HG03103 (cell line): ENCODE results near the gene ILRUN.
A peak's percentile ranks its signal among the peaks of the same experiment; 100 is the strongest.
"Not testable (repeated sequence)": the region's sequence is repeated elsewhere in the genome, so short reads cannot be mapped to it uniquely, and the experiment has no call there.

Experiments
- ATAC-seq: cut with Tn5 transposase; IDR thresholded peaks from one replicate; pipeline ENCODE4 v1.9.1; 2021; ENCODE audit warnings: low read depth; ENCODE audit not compliant: unreplicated experiment

ILRUN gene

DNA sequence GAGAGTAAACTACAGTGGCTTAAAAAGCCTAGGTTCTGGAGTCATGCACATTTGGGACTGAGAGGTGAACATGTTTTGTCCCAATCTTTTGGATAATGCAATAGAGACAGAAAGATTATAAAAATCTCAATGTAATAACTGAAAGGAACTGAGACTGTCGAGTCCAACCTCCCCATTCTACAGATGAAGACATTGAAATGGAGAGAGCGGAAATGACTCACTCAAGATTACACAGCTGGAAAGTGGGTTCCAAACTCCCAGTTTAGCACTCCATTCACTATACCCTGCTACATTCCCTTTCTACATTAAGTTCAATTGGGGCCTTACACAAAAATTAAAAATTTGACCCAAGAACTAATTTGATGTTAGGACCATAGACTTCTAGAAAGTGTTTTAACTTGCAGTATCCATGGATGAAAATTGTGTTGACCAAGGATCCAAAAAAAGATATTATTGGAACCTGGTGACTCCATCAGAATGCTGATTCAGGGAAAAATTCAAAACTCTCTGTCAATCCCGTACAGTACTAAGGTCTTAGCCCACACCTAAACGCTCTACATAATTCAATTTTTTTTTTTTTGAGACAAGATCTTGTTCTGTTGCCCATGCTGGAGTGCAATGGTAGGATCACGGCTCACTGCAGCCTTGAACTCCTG, 1.5 kb upstream of the ILRUN start:
- ATAC-seq: no peak

DNA sequence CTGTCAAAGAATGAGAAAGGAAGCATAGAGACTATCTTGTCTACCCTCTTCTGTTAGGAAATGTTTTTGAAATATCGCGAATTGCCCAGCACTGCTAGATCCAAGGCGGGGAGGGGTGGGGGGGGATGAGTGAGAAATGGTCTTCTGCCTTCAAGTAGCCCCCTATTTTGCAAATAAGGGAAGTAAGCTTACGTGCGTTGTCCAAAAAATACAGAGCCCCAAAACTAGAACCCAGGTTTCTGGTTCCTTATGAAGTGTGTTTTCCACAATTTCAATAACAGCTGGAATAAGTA, 923 bp upstream of the ILRUN start:
- ATAC-seq: no peak

GRCh38 chr6:34696189-34696738, 303 bp downstream of the ILRUN start:
- ATAC-seq: peak; percentile 14

DNA sequence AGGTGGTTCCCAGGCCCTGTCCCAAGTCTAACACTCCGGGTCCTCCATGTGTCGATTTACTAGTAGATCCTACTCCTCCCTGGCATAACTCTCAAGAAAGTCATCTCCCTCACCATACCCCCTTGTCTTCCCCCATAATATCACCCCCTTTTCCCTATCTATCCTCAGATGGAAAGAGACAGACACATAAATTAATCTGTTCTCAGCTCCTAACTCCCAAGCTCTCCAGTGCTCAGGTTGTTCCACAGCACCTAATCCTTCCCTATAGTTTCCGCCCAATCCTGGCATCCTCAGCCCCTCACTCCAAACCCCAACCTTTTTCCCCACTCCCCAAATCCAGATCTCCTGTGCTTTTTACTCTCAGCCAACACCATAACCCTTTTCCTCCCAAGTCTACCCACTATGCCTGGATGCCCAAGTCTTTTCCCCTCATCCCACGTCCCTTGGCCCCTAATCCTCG, 808 bp downstream of the ILRUN start:
- ATAC-seq: no peak

DNA sequence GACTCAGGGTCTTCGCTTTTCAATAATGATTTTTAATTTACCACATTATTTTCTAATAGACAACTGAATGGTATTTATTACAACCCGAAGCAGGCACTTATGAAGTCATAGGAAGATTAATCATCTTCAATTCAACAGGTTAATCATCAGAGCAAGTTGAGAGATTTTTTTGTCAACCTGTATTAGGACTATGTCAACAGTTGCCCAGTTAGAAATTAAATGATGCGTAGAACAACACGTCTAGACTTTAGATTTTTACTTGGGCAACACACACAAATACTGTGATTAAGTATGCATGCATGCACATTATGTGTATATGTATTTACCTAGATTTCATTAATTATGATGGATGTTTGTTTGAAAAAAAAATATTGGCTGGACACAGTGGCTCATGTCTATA, 4.3 kb downstream of the ILRUN start:
- no peak for ATAC-seq

GRCh38 chr6:34689742-34690141, 6.8 kb downstream of the ILRUN start:
- ATAC-seq: no peak

DNA sequence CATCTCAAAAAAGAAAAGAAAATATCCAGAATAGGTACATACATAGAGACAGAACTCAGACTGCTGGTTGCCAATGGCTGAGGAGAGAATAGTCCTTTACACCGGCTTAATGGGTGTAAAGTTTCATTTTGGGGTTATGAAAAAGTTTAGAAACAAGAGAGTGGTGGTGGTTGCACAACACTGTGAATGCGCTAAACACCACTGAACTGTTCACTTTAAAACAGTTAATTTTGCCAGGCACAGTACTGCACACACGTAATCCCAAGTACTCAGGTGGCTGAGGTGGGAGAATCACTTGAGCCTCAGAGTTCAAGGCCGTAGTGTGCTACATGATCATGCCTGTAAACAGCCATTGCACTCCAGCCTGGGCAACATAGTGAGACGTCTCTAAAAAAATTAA, 7.6 kb downstream of the ILRUN start:
- ATAC-seq: no peak

GRCh38 chr6:34684919-34685318, 11.6 kb downstream of the ILRUN start:
- no peak for ATAC-seq

GRCh38 chr6:34684364-34684763, 12.2 kb downstream of the ILRUN start:
- ATAC-seq: no peak

DNA sequence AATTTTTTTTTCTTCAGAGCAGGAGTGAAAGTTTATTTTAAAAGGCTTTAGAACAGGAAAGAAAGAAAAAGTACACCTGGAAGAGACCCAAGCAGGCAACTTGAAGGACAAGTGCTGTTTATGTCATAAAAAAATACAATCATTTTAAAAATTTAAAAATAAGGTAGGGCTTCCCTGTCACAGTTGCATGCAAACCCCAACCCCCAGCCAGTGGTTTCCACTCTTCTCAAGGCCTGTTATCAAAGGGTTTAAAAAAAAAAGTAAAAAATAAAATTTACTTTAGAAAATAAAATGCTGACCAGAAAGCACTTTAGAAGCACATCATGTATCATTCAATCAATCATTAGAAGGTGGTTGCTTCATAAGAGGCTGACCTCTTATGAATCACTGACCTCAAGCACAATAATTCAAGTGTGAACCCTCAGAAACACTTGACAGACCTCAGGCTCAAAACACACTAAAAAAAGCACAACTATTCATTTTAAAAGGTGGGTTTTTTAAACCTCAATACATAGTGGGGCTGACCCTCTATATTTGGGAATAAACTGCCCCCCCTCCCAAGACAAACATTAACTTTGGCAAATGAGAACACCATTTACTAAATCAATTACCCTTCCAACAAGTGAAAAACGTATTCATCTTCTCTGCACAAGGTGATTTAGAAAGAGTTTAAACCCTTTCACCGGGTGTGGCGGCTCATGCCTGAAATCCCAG, 15.6 kb downstream of the ILRUN start:
- ATAC-seq: no peak

DNA sequence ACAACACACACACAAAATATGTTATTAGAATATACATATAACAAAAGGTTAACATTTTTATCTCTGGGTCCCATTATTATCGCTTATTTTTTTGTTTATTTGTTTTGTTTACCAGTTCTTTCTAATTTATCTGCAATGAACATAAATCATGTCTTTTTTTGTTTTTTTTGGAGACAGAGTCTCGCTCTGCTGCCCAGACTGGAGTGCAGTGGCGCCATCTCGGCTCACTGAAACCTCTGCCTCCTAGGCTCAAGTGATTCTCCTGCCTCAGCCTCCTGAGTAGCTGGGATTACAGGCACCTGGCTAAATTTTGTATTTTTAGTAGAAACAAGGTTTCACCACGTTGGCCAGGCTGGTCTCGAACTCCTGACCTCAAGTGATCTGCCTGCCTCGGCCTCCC, 16.3 kb downstream of the ILRUN start:
- ATAC-seq: not testable (repeated sequence)

- ATAC-seq: no peak
Measured at GRCh38 chr6:34679552-34680253, 16.9 kb downstream of the ILRUN start.

GRCh38 chr6:34676140-34676539, 20.4 kb downstream of the ILRUN start:
- no peak for ATAC-seq

DNA sequence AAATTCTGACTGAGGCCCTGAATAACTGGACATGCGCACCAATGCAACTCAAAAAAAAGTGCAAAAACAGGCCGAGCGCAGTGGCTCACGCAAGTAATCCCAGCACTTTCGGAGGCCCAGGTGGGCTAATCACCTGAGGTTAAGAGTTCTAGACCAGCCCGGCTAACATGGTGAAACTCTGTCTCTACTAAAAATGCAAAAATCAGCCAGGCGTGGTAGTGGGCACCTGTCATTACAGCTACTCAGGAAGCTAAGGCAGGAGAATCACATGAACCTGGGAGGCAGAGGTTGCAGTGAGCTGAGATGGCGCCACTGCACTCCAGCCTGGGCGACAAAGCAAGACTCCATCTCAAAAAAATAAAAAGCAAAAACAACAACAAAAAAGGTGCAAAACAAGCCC, 21.6 kb downstream of the ILRUN start:
- not testable (repeated sequence) for ATAC-seq

DNA sequence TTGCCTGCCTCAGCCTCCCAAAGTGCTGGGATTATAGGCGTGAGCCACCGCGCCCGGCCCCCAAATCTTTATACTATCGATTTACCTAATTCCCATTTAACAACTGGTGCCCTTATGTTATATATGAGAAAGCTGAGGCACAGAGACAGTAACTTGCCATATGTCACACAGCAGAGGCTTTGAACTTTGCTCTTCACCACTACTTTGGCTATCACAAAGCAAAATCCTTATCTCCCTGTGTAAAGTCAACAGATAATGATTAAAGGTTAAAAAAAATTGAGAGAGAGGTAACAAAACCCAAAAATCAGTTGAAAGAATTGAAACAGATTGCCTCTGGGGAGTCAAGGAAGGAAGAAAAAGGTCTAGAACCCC, 22.3 kb downstream of the ILRUN start:
- ATAC-seq: no peak

DNA sequence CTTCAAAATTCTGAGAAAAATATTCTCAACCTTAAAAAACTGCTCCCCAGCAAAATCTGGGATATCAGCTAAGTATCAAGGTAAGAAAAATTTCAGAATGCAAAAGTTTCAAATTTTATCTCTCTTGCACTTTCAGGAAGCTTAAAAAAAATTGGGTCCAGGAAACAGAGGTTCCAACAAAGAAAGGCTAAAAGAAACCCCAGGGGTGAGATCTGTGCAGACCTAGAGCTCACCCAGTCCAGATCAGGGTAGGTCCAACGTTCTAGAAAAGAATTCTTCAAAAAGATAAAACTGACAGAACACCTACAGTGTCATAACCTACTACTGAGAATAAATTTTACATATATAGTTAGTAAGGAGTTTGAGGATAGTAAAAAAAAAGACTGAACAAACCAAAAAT, 23.5 kb downstream of the ILRUN start:
- no peak for ATAC-seq

DNA sequence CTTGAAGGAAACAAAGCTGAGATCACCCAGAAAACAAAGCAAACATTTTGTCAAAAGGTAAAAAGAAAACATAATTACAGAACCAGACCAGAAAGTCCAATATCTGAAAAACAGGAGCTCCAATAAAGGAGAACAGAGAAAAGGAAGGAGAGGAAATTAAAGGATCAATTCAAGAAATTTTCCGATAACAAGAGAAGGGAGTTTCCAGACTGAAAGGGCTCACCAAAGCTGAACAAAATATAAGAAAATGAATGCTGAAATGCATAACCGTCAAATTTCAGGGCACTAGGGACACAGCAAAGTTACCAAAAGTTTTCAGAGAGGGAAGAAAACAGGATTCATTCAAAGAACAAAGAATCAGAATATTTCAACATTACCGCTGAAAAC, 23.9 kb downstream of the ILRUN start:
- ATAC-seq: no peak

DNA sequence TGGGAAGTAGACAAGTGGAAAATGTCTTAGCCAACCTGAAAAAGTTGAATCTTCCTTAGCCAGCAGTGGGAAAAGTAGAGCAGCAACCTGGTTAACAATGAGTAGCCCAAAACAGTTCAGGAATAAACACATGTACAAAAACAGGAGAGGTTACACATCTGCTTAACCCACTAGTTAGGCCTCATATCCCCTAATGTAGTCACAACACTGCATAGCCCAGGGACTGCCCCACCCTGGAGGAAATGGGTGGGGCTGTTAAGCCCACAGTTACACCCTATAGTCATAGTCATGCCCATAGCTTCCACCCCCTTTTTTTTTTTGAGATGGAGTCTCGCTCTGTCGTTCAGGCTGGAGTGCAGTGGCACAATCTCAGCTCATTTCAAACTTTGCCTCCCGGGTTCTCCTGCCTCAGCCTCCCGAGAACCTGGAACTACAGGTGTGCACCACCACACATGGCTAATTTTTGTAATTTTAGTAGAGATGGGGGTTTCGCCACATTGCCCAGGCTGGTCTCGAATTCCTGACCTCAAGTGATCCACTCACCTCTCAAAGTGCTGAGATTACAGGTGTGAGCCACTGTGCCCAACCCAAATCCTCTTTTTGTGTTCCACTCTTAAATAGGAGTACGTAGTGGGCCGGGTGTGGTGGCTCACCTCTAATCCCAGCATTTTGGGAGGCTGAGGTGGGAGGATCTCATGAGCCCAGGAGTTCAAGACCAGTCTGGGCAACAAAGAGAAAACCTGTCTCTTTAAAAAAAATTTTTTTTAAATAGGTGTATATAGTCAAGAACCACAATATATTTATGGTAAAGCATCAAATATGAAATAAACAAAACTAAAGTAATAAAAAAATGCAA, 24.5 kb downstream of the ILRUN start:
- peak; percentile 59 for ATAC-seq

DNA sequence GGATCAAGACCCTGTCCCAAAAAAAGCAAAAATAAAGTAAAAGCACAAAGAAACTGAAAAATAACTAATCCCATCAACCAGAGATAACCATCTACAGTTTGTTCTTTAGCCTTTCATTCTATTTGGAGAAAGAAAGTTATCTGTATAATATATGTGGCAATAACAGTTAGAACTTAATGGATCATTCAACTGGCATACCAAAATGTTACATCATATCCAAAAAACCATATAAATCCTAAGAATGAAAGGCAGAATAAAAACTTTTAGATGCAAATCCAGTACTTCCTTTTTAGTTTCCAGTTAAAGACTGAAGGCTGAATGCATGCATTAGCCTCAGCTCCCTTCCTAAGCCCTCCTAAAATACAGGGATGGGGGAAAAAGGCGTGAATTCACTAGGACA, 25.2 kb downstream of the ILRUN start:
- no peak for ATAC-seq

DNA sequence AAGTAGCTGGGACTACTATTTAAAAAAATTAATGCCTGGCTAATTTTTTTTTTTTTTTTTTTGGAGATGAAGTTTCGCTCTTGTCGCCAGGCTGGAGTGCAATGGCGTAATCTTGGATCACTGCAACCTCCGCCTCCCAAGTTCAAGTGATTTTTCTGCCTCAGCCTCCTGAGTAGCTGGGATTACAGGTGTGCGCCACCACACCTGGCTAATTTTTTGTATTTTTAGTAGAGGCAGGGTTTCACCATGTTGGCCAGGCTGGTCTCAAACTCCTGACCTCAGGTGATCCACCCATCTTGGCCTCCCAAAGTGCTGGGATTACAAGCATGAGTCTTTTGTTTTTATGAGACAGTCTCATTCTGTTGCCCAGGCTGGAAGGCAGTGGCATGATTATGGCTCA, 27.8 kb downstream of the ILRUN start:
- ATAC-seq: not testable (repeated sequence)
